Thyroid gland (tissue), 4 donors: ENCODE measurements around the gene SF3B2.

Experiments used
- POLR2A ChIP-seq, 2 donors: fragments of 450-650 bp; IDR thresholded peaks; one replicate each; pipeline ENCODE4 v1.6.1; 2017; ENCODE audit warnings: antibody characterized with exemption in 2 of 2, mild to moderate bottlenecking in 2 of 2, moderate library complexity in 1 of 2
- TF ChIP-seq, protein P1 (sequence below), 6 experiments: fragments of 200-600 bp in 3 of 6; fragments of 450-650 bp in 3 of 6; sonication (generic) in 3 of 6; IDR thresholded peaks; one replicate each; pipeline ENCODE4 v1.5.1; 2016 to 2019; ENCODE audit warnings: antibody characterized with exemption in 6 of 6, mild to moderate bottlenecking in 2 of 6, inconsistent platforms in 1 of 6, moderate library complexity in 1 of 6

DNA sequence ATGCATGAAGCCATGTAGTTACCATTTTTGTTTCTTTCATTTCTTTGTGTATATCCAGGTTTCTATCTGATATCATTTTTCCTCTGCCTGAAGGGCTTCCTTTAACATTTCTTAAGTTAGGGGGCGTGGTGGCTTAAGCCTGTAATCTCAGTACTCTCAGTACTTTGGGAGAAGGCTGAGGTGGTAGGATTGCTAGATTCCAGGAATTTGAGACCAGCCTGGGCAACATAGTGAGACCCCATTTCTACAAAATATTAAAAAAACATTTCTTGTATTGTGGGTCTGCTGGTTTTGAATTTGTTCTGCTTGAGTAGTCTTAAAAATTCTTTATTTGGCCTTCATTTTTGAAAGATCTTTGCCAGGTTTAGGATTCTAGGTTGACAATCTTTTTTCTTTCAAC lies 12.4 kb downstream of the SF3B2 start:
- TF ChIP-seq POLR2A (IDR thresholded peaks at IDR 0.05) = no peak
- TF ChIP-seq, protein P1, sequence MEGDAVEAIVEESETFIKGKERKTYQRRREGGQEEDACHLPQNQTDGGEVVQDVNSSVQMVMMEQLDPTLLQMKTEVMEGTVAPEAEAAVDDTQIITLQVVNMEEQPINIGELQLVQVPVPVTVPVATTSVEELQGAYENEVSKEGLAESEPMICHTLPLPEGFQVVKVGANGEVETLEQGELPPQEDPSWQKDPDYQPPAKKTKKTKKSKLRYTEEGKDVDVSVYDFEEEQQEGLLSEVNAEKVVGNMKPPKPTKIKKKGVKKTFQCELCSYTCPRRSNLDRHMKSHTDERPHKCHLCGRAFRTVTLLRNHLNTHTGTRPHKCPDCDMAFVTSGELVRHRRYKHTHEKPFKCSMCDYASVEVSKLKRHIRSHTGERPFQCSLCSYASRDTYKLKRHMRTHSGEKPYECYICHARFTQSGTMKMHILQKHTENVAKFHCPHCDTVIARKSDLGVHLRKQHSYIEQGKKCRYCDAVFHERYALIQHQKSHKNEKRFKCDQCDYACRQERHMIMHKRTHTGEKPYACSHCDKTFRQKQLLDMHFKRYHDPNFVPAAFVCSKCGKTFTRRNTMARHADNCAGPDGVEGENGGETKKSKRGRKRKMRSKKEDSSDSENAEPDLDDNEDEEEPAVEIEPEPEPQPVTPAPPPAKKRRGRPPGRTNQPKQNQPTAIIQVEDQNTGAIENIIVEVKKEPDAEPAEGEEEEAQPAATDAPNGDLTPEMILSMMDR (IDR thresholded peaks at IDR 0.05) = no peak
